SU-DHL-6 (cell line): ENCODE measurements around the gene SRA1.

Experiments used
- H2AFZ ChIP-seq: fragments of 200-600 bp; sonication (generic); 2 replicates; pipeline ENCODE4 v1.6.1; 2014; ENCODE audit warnings: low read depth, mild to moderate bottlenecking, moderate library complexity, mixed read lengths, antibody characterized with exemption, low read length; ENCODE audit not compliant: severe bottlenecking
- H3F3A ChIP-seq: fragments of 200-600 bp; shearing (Covaris generic); 2 replicates; pipeline ENCODE4 v1.6.0; 2016; ENCODE audit warnings: antibody characterized with exemption, mild to moderate bottlenecking; ENCODE audit not compliant: insufficient read depth
- H3K27ac ChIP-seq: fragments of 200-600 bp; sonication (generic); 2 replicates; pipeline ENCODE4 v1.5.1; 2016; ENCODE audit warnings: low read depth, mild to moderate bottlenecking, low read length, moderate library complexity, mixed read lengths
- H3K27me3 ChIP-seq: fragments of 200-600 bp; sonication (generic), shearing (Covaris generic); 2 replicates; pipeline ENCODE4 v1.6.0; 2014; ENCODE audit warnings: mild to moderate bottlenecking, low read length
- H3K36me3 ChIP-seq: fragments of 200-600 bp; sonication (generic); 2 replicates; pipeline ENCODE4 v1.6.1; 2014; ENCODE audit warnings: mild to moderate bottlenecking, low read length, mixed read lengths
- H3K4me2 ChIP-seq: fragments of 300-600, 200-600 bp; shearing (Covaris generic), sonication (generic); 2 replicates; pipeline ENCODE4 v1.6.0; 2014; ENCODE audit warnings: low read length, low read depth, mild to moderate bottlenecking; ENCODE audit not compliant: poor library complexity, severe bottlenecking
- H3K4me3 ChIP-seq: fragments of 200-600 bp; sonication (generic); 2 replicates; pipeline ENCODE4 v1.5.1; 2014; ENCODE audit warnings: antibody characterized with exemption, low read length, mild to moderate bottlenecking, mixed read lengths; ENCODE audit not compliant: insufficient read depth, poor library complexity, severe bottlenecking
- H3K79me2 ChIP-seq: fragments of 200-600 bp; sonication (generic); 2 replicates; pipeline ENCODE4 v1.6.1; 2014; ENCODE audit warnings: mild to moderate bottlenecking, low read length, moderate library complexity; ENCODE audit not compliant: insufficient read depth
- H3K9ac ChIP-seq: fragments of 200-600 bp; sonication (generic); 2 replicates; pipeline ENCODE4 v1.7.0; 2014; ENCODE audit warnings: mild to moderate bottlenecking, low read length
- H3K9me2 ChIP-seq: fragments of 200-600 bp; sonication (generic); replicated peaks from 2 replicates; pipeline ENCODE4 v1.6.1; 2014; ENCODE audit warnings: low read length; ENCODE audit not compliant: insufficient read depth
- H3K9me3 ChIP-seq: fragments of 200-600 bp; sonication (generic); 2 replicates; pipeline ENCODE4 v1.6.1; 2014; ENCODE audit warnings: low read length, mixed read lengths; ENCODE audit not compliant: insufficient read depth
- H4K20me1 ChIP-seq: fragments of 200-600 bp; sonication (generic); 2 replicates; pipeline ENCODE4 v1.6.1; 2014; ENCODE audit warnings: low read depth, mild to moderate bottlenecking, antibody characterized with exemption, low read length, moderate library complexity, mixed read lengths
- EZH2phosphoT487 ChIP-seq: fragments of 200-600 bp; sonication (generic), shearing (Covaris generic); conservative IDR thresholded peaks from 2 replicates; pipeline ENCODE4 v1.6.1; 2018; ENCODE audit warnings: mild to moderate bottlenecking, antibody characterized with exemption, low read length, moderate library complexity, mixed read lengths
- TF ChIP-seq, protein P1 (sequence below): fragments of 200-600 bp; sonication (generic); IDR thresholded peaks from one replicate; pipeline ENCODE4 v1.5.1; 2017; ENCODE audit warnings: antibody characterized with exemption, mild to moderate bottlenecking, low read length, moderate library complexity; ENCODE audit not compliant: insufficient read depth, poor library complexity, severe bottlenecking

Gene SRA1

DNA sequence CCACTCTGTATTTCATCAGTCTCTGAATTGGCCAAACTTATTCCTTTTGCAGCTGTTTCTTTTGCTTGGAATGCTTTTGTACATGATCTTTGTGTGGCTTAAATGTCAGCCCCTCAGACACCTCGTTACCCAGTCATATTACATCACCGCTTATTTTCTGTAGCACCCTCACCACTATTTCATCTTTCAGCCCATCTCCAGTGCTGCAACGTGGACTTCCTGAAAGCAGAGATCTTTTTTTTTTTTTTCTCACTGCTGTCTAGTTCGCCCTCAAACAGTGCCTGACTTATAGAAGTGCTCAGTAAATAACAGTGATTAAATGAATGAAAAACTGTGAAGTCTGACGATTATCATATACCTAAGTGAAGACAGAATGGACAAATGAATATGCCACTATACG is 835 bp downstream of the SRA1 start:
- TF ChIP-seq, protein P1, sequence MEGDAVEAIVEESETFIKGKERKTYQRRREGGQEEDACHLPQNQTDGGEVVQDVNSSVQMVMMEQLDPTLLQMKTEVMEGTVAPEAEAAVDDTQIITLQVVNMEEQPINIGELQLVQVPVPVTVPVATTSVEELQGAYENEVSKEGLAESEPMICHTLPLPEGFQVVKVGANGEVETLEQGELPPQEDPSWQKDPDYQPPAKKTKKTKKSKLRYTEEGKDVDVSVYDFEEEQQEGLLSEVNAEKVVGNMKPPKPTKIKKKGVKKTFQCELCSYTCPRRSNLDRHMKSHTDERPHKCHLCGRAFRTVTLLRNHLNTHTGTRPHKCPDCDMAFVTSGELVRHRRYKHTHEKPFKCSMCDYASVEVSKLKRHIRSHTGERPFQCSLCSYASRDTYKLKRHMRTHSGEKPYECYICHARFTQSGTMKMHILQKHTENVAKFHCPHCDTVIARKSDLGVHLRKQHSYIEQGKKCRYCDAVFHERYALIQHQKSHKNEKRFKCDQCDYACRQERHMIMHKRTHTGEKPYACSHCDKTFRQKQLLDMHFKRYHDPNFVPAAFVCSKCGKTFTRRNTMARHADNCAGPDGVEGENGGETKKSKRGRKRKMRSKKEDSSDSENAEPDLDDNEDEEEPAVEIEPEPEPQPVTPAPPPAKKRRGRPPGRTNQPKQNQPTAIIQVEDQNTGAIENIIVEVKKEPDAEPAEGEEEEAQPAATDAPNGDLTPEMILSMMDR, result no peak
- no peak for TF ChIP-seq EZH2phosphoT487
- no peaks in the 10 kb centered on the region for H3K9me3 ChIP-seq
- H3K79me2 ChIP-seq, result peaks cover 45% of the 10 kb centered on the region
- H4K20me1 ChIP-seq, result no peaks in the 10 kb centered on the region
- H3K27me3 ChIP-seq, result no peaks in the 10 kb centered on the region
- H3K27ac ChIP-seq, result peak overlapping the region; percentile 70
- peak overlapping the region; percentile 97 for H3K4me3 ChIP-seq
- H3F3A ChIP-seq, result no peaks in the 10 kb centered on the region
- H3K36me3 ChIP-seq, result 0 out of 2 replicates have a peak, but pooled peaks cover 3% of the 10 kb centered on the region
- H3K9ac ChIP-seq, result peak overlapping the region; percentile 94
- no peaks in the 10 kb centered on the region for H3K9me2 ChIP-seq
- H2AFZ ChIP-seq, result peak overlapping the region; percentile 46
- H3K4me2 ChIP-seq, result peak overlapping the region; percentile 88

DNA sequence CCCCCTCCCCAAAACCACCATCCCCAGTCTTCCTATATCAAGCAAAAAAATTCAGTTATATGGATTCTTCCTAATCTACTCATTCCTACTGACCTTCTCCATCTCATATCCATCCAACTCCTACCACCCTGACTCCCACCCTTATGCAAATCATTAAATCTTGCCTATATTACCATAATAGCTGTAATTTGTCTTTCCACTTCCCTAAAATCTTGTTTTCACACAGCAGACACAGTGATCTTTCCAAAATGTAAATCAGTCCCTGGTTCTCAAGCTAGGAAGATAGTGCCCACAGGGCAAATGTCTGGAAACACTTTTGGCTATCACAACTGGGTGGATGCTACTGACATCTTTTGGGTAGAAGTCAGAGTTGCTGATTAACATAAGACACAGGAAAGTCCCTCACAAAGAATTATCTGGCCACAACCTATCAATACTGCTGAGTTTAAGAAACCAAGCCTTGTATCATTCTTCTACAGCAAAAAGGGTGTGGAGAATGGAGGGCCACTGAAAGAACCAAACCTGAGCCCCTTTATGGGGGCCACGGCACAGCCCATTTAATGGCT is 1.4 kb downstream of the SRA1 start:
- H3K4me2 ChIP-seq, result peak overlapping the region; percentile 88
- peak overlapping the region; percentile 70 for H3K27ac ChIP-seq
- peaks cover 45% of the 10 kb centered on the region for H3K79me2 ChIP-seq
- peak overlapping the region; percentile 94 for H3K9ac ChIP-seq
- no peaks in the 10 kb centered on the region for H3K9me2 ChIP-seq
- 0 out of 2 replicates have a peak, but pooled peaks cover 3% of the 10 kb centered on the region for H3K36me3 ChIP-seq
- peak overlapping the region; percentile 97 for H3K4me3 ChIP-seq
- H4K20me1 ChIP-seq, result no peaks in the 10 kb centered on the region
- no peaks in the 10 kb centered on the region for H3K27me3 ChIP-seq
- no peak for TF ChIP-seq EZH2phosphoT487
- TF ChIP-seq, protein P1, result no peak
- no peak overlapping the region for H2AFZ ChIP-seq
- no peaks in the 10 kb centered on the region for H3F3A ChIP-seq
- no peaks in the 10 kb centered on the region for H3K9me3 ChIP-seq

DNA sequence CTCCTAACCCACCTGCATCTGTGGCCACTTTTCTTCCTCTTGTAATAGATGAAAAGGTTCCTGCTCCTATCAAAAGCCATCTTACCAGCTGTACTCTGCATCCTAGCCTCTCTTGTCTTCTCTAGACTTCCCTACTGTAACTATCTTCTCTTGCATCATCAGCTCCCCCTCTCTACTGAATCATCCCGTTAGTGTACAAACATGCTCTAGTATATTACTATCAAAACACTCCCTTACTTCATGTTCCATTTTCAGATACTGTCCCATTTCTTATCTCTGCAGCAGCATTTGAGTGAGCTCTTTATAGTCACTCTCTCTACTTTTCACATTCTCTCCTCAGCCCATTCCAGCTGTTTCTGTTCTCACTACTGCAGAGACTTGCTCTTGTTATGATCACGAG is 2.8 kb downstream of the SRA1 start:
- H3K79me2 ChIP-seq, result peaks cover 45% of the 10 kb centered on the region
- H3K9me3 ChIP-seq, result no peaks in the 10 kb centered on the region
- H3K9me2 ChIP-seq, result no peaks in the 10 kb centered on the region
- H3K4me3 ChIP-seq, result no peak overlapping the region
- no peak overlapping the region for H2AFZ ChIP-seq
- no peak overlapping the region for H3K4me2 ChIP-seq
- no peak overlapping the region for H3K9ac ChIP-seq
- H4K20me1 ChIP-seq, result no peaks in the 10 kb centered on the region
- TF ChIP-seq, protein P1, result no peak
- no peak for TF ChIP-seq EZH2phosphoT487
- no peak overlapping the region for H3K27ac ChIP-seq
- peaks cover 5% of the 10 kb centered on the region; the same call in 1 of the 2 replicates for H3F3A ChIP-seq
- H3K27me3 ChIP-seq, result no peaks in the 10 kb centered on the region
- H3K36me3 ChIP-seq, result 0 out of 2 replicates have a peak, but pooled peaks cover 3% of the 10 kb centered on the region
